K562 (cell line): ENCODE measurements around the gene ARHGAP12. TPM values are rescaled to one million over a fixed set of nuclear protein-coding genes. Genes with fewer than 3 reads are reported as not detected.

Experiments
- ATAC-seq: fragments of 200-7000 bp; cut with Tn5 transposase; 3 replicates; pipeline ENCODE4 v1.9.1; 2020; ENCODE audit warnings: moderate library complexity
- BruUV-seq: library from RNA; stranded (reverse); fragments of 400-500 nt; replicated peaks from 2 replicates; lab custom pipeline; 2021; lab: Mats Ljungman, UMichigan
- CTCF ChIA-PET: fragments of 300-600 bp; formaldehyde crosslinking; extraction: SDS; loops from one replicate; lab custom pipeline; 2021; ENCODE audit warnings: low intra/inter-chr PET ratio; lab: Yijun Ruan, JAX
- POLR2A ChIA-PET: fragments of 300-600, 350-650 bp; sonication (Branson Sonifier 250); formaldehyde crosslinking; extraction: SDS; loops from one replicate; lab custom pipeline; 2021; ENCODE audit warnings: antibody characterized with exemption, inconsistent platforms; lab: Yijun Ruan, JAX
- DNase-seq, 4 experiments: peaks; one replicate each; pipeline versions ENCODE4 v3.0.0 to v3.0.0-alpha.2; 2011 to 2018; ENCODE audit warnings: low spot score in 3 of 4, mixed read lengths in 3 of 4; ENCODE audit errors: extremely low read depth in 1 of 4
- FAIRE-seq: peaks from 2 replicates; lab custom pipeline; 2011; peaks lifted over from hg19 to GRCh38; lab: Jason Lieb, UNC
- H2AFZ ChIP-seq: 2 replicates; pipeline ENCODE4 v1.6.0; 2011; ENCODE audit warnings: low read depth, low read length, control low read depth, inconsistent platforms
- H3K27ac ChIP-seq: fragments of 200-600 bp; 3 replicates; pipeline ENCODE4 v1.8.0; 2011; ENCODE audit warnings: low read depth, mild to moderate bottlenecking, control low read depth, inconsistent platforms, low read length, moderate library complexity, mixed read lengths; ENCODE audit errors: extremely low read depth
- H3K27me3 ChIP-seq, 2 experiments: fragments of 300-600 bp in 1 of 2; 2 replicates in 1 of 2; 3 replicates in 1 of 2; pipeline versions ENCODE4 v1.6.0 to v1.8.0; 2011; ENCODE audit warnings: inconsistent platforms in 2 of 2, low read length in 2 of 2, mild to moderate bottlenecking in 1 of 2, mixed read lengths in 1 of 2, moderate library complexity in 1 of 2; ENCODE audit not compliant: control insufficient read depth in 2 of 2, insufficient read depth in 2 of 2
- H3K36me3 ChIP-seq: fragments of 300-600 bp; 3 replicates; pipeline ENCODE4 v1.8.0; 2011; ENCODE audit warnings: mild to moderate bottlenecking, low read length, inconsistent platforms; ENCODE audit not compliant: control insufficient read depth, insufficient read depth
- H3K4me1 ChIP-seq, 2 experiments: fragments of 200-600 bp in 1 of 2; replicated peaks in 1 of 2; 2 replicates in 1 of 2; 3 replicates in 1 of 2; pipeline versions ENCODE4 v1.5.1 to v1.8.0; 2011; ENCODE audit warnings: inconsistent platforms in 2 of 2, low read length in 2 of 2, mild to moderate bottlenecking in 1 of 2, mixed read lengths in 1 of 2, moderate library complexity in 1 of 2; ENCODE audit not compliant: control insufficient read depth in 2 of 2, insufficient read depth in 2 of 2
- H3K4me2 ChIP-seq: 2 replicates; pipeline ENCODE4 v1.6.1; 2011; ENCODE audit warnings: low read length, control low read depth, inconsistent platforms, mixed read lengths; ENCODE audit not compliant: insufficient read depth
- H3K4me3 ChIP-seq: fragments of 200-600 bp; sonication (generic), shearing (Covaris generic); 2 replicates; pipeline ENCODE4 v1.5.1; 2016; ENCODE audit warnings: control low read depth, inconsistent platforms
- H3K79me2 ChIP-seq: fragments of 200-600 bp; 3 replicates; pipeline ENCODE4 v1.8.0; 2011; ENCODE audit warnings: low read length, inconsistent platforms; ENCODE audit not compliant: control insufficient read depth, insufficient read depth
- H3K9ac ChIP-seq, 2 experiments: 2 replicates each; pipeline versions ENCODE4 v1.6.0 to v1.6.1; 2011; ENCODE audit warnings: low read depth in 2 of 2, low read length in 2 of 2, control low read depth in 1 of 2, inconsistent platforms in 1 of 2, mild to moderate bottlenecking in 1 of 2, mixed read lengths in 1 of 2; ENCODE audit not compliant: insufficient read depth in 1 of 2
- H3K9me1 ChIP-seq: one replicate; pipeline ENCODE4 v1.6.0; 2011; ENCODE audit warnings: inconsistent platforms, mild to moderate bottlenecking, low read length, moderate library complexity; ENCODE audit not compliant: control insufficient read depth, insufficient read depth
- H3K9me3 ChIP-seq: replicated peaks from 2 replicates; pipeline ENCODE4 v1.5.1; 2011; ENCODE audit warnings: low read depth, low read length, inconsistent platforms; ENCODE audit not compliant: control insufficient read depth, insufficient read depth
- H4K20me1 ChIP-seq: replicated peaks from 2 replicates; pipeline ENCODE4 v1.6.1; 2011; ENCODE audit warnings: low read length, inconsistent platforms, mixed read lengths; ENCODE audit not compliant: control insufficient read depth, insufficient read depth
- ARHGAP35 ChIP-seq: fragments of 450-650 bp; IDR thresholded peaks from 2 replicates; pipeline ENCODE4 v1.6.1; 2018; ENCODE audit not compliant: partially characterized antibody
- ARID1B ChIP-seq: fragments of 450-650 bp; IDR thresholded peaks from 2 replicates; pipeline ENCODE4 v1.6.1; 2016; ENCODE audit warnings: antibody characterized with exemption, mild to moderate bottlenecking, inconsistent platforms
- CBFA2T3 ChIP-seq: fragments of 450-650 bp; IDR thresholded peaks from 2 replicates; pipeline ENCODE4 v1.6.1; 2017
- CBX8 ChIP-seq: fragments of 200-600 bp; sonication (generic); IDR thresholded peaks from 2 replicates; pipeline ENCODE4 v1.6.1; 2012; ENCODE audit warnings: borderline replicate concordance, mixed run types, low read depth, mild to moderate bottlenecking, moderate library complexity, mixed read lengths, low read length, control low read depth, inconsistent platforms; ENCODE audit not compliant: poor library complexity, severe bottlenecking; ENCODE audit errors: extremely low read depth
- FOXM1 ChIP-seq, 2 experiments: fragments of 450-650 bp in 1 of 2; sonication (generic) in 1 of 2; formaldehyde crosslinking in 1 of 2; IDR thresholded peaks; 2 replicates each; pipeline versions ENCODE4 v1.6.1 to v1.9.0; 2017 to 2022; ENCODE audit warnings: low read depth in 2 of 2, mild to moderate bottlenecking in 2 of 2, missing genetic modification reagents in 1 of 2, moderate library complexity in 1 of 2
- KLF6 ChIP-seq: fragments of 250-450 bp; sonication (Bioruptor Pico); IDR thresholded peaks from 2 replicates; pipeline ENCODE4 v1.4.0; 2020; ENCODE audit warnings: mild to moderate bottlenecking, moderate library complexity, borderline replicate concordance
- NUFIP1 ChIP-seq: fragments of 450-650 bp; IDR thresholded peaks from 2 replicates; pipeline ENCODE4 v1.6.1; 2018; ENCODE audit not compliant: partially characterized antibody
- TAL1 ChIP-seq: fragments of 450-650 bp; IDR thresholded peaks from 2 replicates; pipeline ENCODE4 v1.6.1; 2016; ENCODE audit warnings: mild to moderate bottlenecking
- TCF3 ChIP-seq: sonication (generic); formaldehyde crosslinking; IDR thresholded peaks from 2 replicates; pipeline ENCODE4 v1.4.0; 2020; ENCODE audit warnings: mild to moderate bottlenecking, missing genetic modification reagents
- ZNF224 ChIP-seq: sonication (generic); formaldehyde crosslinking; IDR thresholded peaks from 2 replicates; pipeline ENCODE4 v1.8.0; 2022; ENCODE audit warnings: mild to moderate bottlenecking, missing genetic modification reagents
- ZNF239 ChIP-seq: fragments of 250-450 bp; sonication (Bioruptor Pico); IDR thresholded peaks from 2 replicates; pipeline ENCODE4 v1.4.0; 2020; ENCODE audit warnings: mild to moderate bottlenecking
- WGBS: fragments of 100-300 bp; shearing (Covaris generic); methylation state at CpG from one replicate; pipeline ENCODE4 v1.1.6; 2016; ENCODE audit warnings: low coverage, mixed read lengths; ENCODE audit not compliant: insufficient coverage; ENCODE audit errors: missing lambda C conversion rate; 5-methylcytosine and 5-hydroxymethylcytosine counted together
- in situ Hi-C: fragments of 300-500 bp; cut with MboI; formaldehyde crosslinking; loops from 4 replicates; pipeline ENCODE4 v1.15.0; 2018; ENCODE audit warnings: inconsistent platforms, mixed read lengths
- intact Hi-C: fragments of 100-400 bp; cut with micrococcal nuclease; formaldehyde crosslinking; loops from 2 replicates; pipeline ENCODE4 v1.14.2; 2022
- polyA plus RNA-seq, 8 experiments: library from polyadenylated mRNA; depleted of rRNA in 4 of 8; stranded (reverse) in 5 of 8; unstranded in 3 of 8; fragments of >200 nt; fragmentation: Nextera tagmentation in 2 of 8; fragmentation: Illumina TruSeq in 1 of 8; extraction: Ambion mirVana in 2 of 8; extraction: Trizol in 1 of 8; gene quantifications; 2 replicates each; pipeline versions ENCODE4 v1.2.1 to v1.2.3, GENCODE V29; 2011 to 2014; ENCODE audit warnings: inconsistent platforms in 1 of 8, missing spikeins in 1 of 8
- total RNA-seq, 7 experiments: library from RNA; depleted of rRNA in 6 of 7; stranded (reverse); fragments of >200 nt in 6 of 7; fragmentation: Illumina TruSeq in 2 of 7; extraction: Trizol in 2 of 7; gene quantifications; 2 replicates each; pipeline versions ENCODE4 v1.2.1 to v1.2.3, GENCODE V29; 2011 to 2021; ENCODE audit warnings: low replicate concordance in 1 of 7
- TF ChIP-seq, protein P1 (sequence below): sonication (generic); IDR thresholded peaks from 2 replicates; pipeline ENCODE4 v1.6.1; 2016

ARHGAP12 gene
- total and polyA plus RNA-seq, 9 of the 15 experiments (the other 6 are each of a cell fraction or from before 2014, with no cell fraction given): 4.4 to 18.7 (median 10.1) TPM

GRCh38 chr10:31819391-31819820 is 109.2 kb downstream of the ARHGAP12 start:
- 46% methylated on average over 3 of the region's 3 CpGs for WGBS
- Histone ChIP-seq H3K27ac (0 out of 3 replicates have a peak overlapping the region, but pooled peaks have one; percentile 2), H3K9me3 (no peaks in the 10 kb centered on the region), H3K27me3 (no peaks in the 10 kb centered on the region), H3K4me1 (peaks cover 4 to 10% of the 10 kb centered on the region in 2 experiments; a peak in 3 of 5 replicates), H2AFZ (0 out of 2 replicates have a peak overlapping the region, but pooled peaks have one; percentile 36), H3K9me1 (no peaks in the 10 kb centered on the region), H3K79me2 (no peaks in the 10 kb centered on the region), H3K9ac (no peak overlapping the region), H3K36me3 (no peaks in the 10 kb centered on the region), H4K20me1 (no peaks in the 10 kb centered on the region), H3K4me3 (no peak overlapping the region), H3K4me2 (peak overlapping the region; percentile 6; the same call in 1 of the 2 replicates)
- intact Hi-C loops: no loop called here
- no TSS peak for BruUV-seq
- FAIRE-seq: peak; percentile 73
- CTCF ChIA-PET: no interaction called here
- POLR2A ChIA-PET: interaction anchor here (0.7 to 1.3 kb wide), 2 partner anchors 9 to 181 kb away, joined by 4 read pairs; no protein-coding TSS in a partner anchor
- peak in 3 of 4 experiments; percentile 5 to 58 (median 20) for DNase-seq
- in situ Hi-C loops: no loop called here
- no peak for TF ChIP-seq CBX8
- peak; percentile 45; the same call in 1 of the 2 replicates for TF ChIP-seq TCF3
- no peak for TF ChIP-seq NUFIP1
- peak; percentile 61; the same call in 1 of the 2 replicates for TF ChIP-seq ARID1B
- no peak for TF ChIP-seq ZNF224 (CRISPR knock-in tag)
- TF ChIP-seq KLF6 (CRISPR knock-in tag): no peak
- TF ChIP-seq FOXM1 (IDR thresholded peaks at IDR 0.05; ENCODE audit: low read depth): no peak
- TF ChIP-seq FOXM1 (CRISPR knock-in tag; IDR thresholded peaks at IDR 0.05; ENCODE audit: low read depth): no peak
- peak; percentile 54 for TF ChIP-seq CBFA2T3
- no peak for TF ChIP-seq ARHGAP35
- peak; percentile 36 for TF ChIP-seq TAL1
- TF ChIP-seq, protein P1, sequence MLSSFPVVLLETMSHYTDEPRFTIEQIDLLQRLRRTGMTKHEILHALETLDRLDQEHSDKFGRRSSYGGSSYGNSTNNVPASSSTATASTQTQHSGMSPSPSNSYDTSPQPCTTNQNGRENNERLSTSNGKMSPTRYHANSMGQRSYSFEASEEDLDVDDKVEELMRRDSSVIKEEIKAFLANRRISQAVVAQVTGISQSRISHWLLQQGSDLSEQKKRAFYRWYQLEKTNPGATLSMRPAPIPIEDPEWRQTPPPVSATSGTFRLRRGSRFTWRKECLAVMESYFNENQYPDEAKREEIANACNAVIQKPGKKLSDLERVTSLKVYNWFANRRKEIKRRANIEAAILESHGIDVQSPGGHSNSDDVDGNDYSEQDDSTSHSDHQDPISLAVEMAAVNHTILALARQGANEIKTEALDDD: peak; percentile 65
- TF ChIP-seq ZNF239 (CRISPR knock-in tag): peak; percentile 80
- ATAC-seq: peak; percentile 76
